Measurements from ENCODE around the gene KIAA1671.

Gene KIAA1671

GRCh38 chr22:24984122-24984521 lies 31.6 kb downstream of the KIAA1671 start:
- no peak for TF ChIP-seq CTCF (IDR thresholded peaks at IDR 0.05; ENCODE audit: control extremely low read depth, extremely low read depth, low read depth, missing control alignments)
- CTCF ChIA-PET: no interaction called here
- POLR2A ChIA-PET: no interaction called here
- no peak for DNase-seq (ENCODE audit: extremely low spot score)

GRCh38 chr22:24985826-24986214 lies 33.3 kb downstream of the KIAA1671 start:
- POLR2A ChIA-PET: no interaction called here
- no peak for DNase-seq (ENCODE audit: extremely low spot score)
- CTCF ChIA-PET: no interaction called here
- no peak for TF ChIP-seq CTCF (IDR thresholded peaks at IDR 0.05; ENCODE audit: control extremely low read depth, extremely low read depth, low read depth, missing control alignments)

- no peak for TF ChIP-seq CTCF (IDR thresholded peaks at IDR 0.05; ENCODE audit: control extremely low read depth, extremely low read depth, low read depth, missing control alignments)
- POLR2A ChIA-PET: no interaction called here
These were observed 34.3 kb downstream of the KIAA1671 start for GRCh38 chr22:24986816-24987215.

GRCh38 chr22:24989135-24989534 lies 36.6 kb downstream of the KIAA1671 start:
- ChIA-PET POLR2A (no interaction called here), CTCF (interaction anchor here (1.5 kb wide), 1 partner anchor 13 kb away, joined by 3 read pairs; no protein-coding TSS in a partner anchor)
- no peak for DNase-seq (ENCODE audit: extremely low spot score)
- TF ChIP-seq CTCF (IDR thresholded peaks at IDR 0.05; ENCODE audit: control extremely low read depth, extremely low read depth, low read depth, missing control alignments): no peak

More at GRCh38 chr22:24986816-24987215, 34.3 kb downstream of the KIAA1671 start:
- CTCF ChIA-PET: interaction anchor here (1.1 kb wide), 1 partner anchor 15 kb away, joined by 3 read pairs; no protein-coding TSS in a partner anchor
- DNase-seq (ENCODE audit: extremely low spot score): no peak

GRCh38 chr22:24989541-24989951 lies 37.0 kb downstream of the KIAA1671 start:
- no peak for DNase-seq (ENCODE audit: extremely low spot score)
- POLR2A ChIA-PET: no interaction called here

GRCh38 chr22:24990344-24990905 lies 37.9 kb downstream of the KIAA1671 start:
- CTCF ChIA-PET: no interaction called here
- POLR2A ChIA-PET: no interaction called here
- no peak for TF ChIP-seq CTCF (IDR thresholded peaks at IDR 0.05; ENCODE audit: control extremely low read depth, extremely low read depth, low read depth, missing control alignments)
- DNase-seq (ENCODE audit: extremely low spot score): no peak

More at GRCh38 chr22:24989541-24989951, 37.0 kb downstream of the KIAA1671 start:
- no peak for TF ChIP-seq CTCF (IDR thresholded peaks at IDR 0.05; ENCODE audit: control extremely low read depth, extremely low read depth, low read depth, missing control alignments)
- CTCF ChIA-PET: no interaction called here

All from GM10248 (cell line).